ENCODE measurements around the gene SRGAP3.

DNA sequence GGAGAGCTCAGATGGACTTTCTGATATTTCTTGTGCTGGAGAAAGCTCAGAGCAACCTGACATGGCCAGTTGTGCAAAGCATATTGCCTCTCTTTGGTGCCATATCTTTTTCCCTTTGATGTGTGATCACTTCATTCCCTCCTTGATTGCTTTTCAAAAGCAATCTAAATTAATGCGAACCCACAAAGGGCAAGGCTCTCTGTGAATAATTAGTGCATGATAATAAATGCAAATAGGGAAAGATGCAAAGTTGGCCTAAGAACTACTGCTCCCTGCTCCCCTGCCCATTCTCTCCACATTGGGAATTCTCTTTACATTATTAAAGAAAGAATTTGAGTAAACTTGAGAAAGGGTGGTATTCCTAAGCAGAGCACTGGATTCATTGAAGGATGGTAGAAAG lies 60.9 kb downstream of the SRGAP3 start:
- no peak for TF ChIP-seq CTCF (IDR thresholded peaks at IDR 0.05)
- TF ChIP-seq POLR2A (IDR thresholded peaks at IDR 0.05), result no peak

All from body of pancreas (tissue), 4 donors.